Progenitor cell of endocrine pancreas (in vitro differentiated cells): ENCODE data around the gene SCN2A. TPM values are rescaled to one million over a fixed set of nuclear protein-coding genes. Genes with fewer than 3 reads are reported as not detected.

ENCODE experiments used
- DNase-seq: peaks from one replicate; pipeline ENCODE4 v3.0.0; 2021; ENCODE audit warnings: low spot score; ENCODE audit not compliant: unreplicated experiment
- H3K27ac Mint-ChIP-seq: 2 replicates; pipeline ENCODE4 v1.8.0; 2021; ENCODE audit warnings: mild to moderate bottlenecking, moderate library complexity, mixed read lengths
- H3K27me3 Mint-ChIP-seq: 2 replicates; pipeline ENCODE4 v1.8.0; 2021; ENCODE audit warnings: mixed read lengths
- H3K36me3 Mint-ChIP-seq: 2 replicates; pipeline ENCODE4 v1.8.0; 2022; ENCODE audit warnings: mixed read lengths; ENCODE audit not compliant: insufficient read depth
- H3K4me1 Mint-ChIP-seq: 2 replicates; pipeline ENCODE4 v1.8.0; 2021; ENCODE audit warnings: low read depth, mixed read lengths
- H3K4me3 Mint-ChIP-seq: 2 replicates; pipeline ENCODE4 v1.8.0; 2021; ENCODE audit warnings: low read depth, mild to moderate bottlenecking, moderate library complexity, mixed read lengths
- H3K9me3 Mint-ChIP-seq: 2 replicates; pipeline ENCODE4 v1.8.0; 2021; ENCODE audit warnings: low read depth, mixed read lengths
- total RNA-seq: library from RNA; stranded (reverse); gene quantifications from 2 replicates; pipeline ENCODE4 v1.2.1, GENCODE V29; 2021
- TF ChIP-seq, protein P1 (sequence below): fragments of 200-600 bp; sonication (generic); IDR thresholded peaks from one replicate; pipeline ENCODE4 v1.5.0; 2021; ENCODE audit warnings: antibody characterized with exemption, mild to moderate bottlenecking; ENCODE audit not compliant: unreplicated experiment

SCN2A gene
- total RNA-seq, 1 donor from 2014 or later, result 0.86 TPM

DNA sequence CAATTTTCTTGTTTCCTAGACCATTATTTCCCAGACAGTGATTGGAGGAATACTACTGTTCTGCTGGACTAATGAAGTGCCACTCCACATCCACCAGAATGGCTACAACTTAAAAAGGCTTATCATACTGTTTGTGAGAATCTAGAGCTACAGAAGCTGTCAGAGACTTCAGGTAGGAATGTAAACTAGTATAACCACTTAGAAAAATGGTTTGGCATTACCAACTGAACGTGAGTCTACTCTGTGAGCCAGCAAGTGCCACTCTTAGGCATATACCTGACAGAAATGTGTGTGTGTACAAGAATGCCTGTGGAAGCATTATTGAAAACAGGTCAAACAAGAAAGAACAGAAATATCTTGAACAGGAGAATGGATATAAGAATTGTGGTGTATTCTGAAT, 31.1 kb upstream of the SCN2A start:
- Mint-ChIP-seq H3K4me3 (no peak overlapping the region), H3K4me1 (peaks cover 3% of the 10 kb centered on the region), H3K27me3 (no peaks in the 10 kb centered on the region), H3K36me3 (no peaks in the 10 kb centered on the region), H3K9me3 (peaks cover 4% of the 10 kb centered on the region), H3K27ac (no peak overlapping the region)
- TF ChIP-seq, protein P1, sequence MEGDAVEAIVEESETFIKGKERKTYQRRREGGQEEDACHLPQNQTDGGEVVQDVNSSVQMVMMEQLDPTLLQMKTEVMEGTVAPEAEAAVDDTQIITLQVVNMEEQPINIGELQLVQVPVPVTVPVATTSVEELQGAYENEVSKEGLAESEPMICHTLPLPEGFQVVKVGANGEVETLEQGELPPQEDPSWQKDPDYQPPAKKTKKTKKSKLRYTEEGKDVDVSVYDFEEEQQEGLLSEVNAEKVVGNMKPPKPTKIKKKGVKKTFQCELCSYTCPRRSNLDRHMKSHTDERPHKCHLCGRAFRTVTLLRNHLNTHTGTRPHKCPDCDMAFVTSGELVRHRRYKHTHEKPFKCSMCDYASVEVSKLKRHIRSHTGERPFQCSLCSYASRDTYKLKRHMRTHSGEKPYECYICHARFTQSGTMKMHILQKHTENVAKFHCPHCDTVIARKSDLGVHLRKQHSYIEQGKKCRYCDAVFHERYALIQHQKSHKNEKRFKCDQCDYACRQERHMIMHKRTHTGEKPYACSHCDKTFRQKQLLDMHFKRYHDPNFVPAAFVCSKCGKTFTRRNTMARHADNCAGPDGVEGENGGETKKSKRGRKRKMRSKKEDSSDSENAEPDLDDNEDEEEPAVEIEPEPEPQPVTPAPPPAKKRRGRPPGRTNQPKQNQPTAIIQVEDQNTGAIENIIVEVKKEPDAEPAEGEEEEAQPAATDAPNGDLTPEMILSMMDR, result no peak
- no peak for DNase-seq

DNA sequence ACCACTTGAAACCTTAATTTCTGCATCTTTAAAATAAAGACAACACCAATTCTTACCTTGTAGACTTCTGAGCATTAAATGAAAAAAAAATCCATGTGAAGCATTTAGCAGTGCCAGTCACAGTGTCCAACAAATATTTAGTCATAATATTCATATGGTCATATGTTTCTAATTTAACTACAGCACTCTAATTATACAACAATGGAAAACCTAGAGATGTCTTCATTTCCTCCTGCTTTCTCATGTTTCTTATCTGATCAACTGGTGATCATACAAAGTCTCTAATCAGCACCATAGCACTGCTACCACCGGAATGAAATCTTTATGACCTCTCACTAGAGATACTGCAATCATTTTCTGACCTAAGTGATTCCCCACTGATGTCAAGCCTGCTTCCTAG, 25.1 kb upstream of the SCN2A start:
- Mint-ChIP-seq H3K36me3 (no peaks in the 10 kb centered on the region), H3K4me3 (no peak overlapping the region), H3K4me1 (peaks cover 7% of the 10 kb centered on the region), H3K27me3 (no peaks in the 10 kb centered on the region), H3K9me3 (no peaks in the 10 kb centered on the region), H3K27ac (no peak overlapping the region)
- TF ChIP-seq, protein P1, result no peak
- DNase-seq, result no peak

DNA sequence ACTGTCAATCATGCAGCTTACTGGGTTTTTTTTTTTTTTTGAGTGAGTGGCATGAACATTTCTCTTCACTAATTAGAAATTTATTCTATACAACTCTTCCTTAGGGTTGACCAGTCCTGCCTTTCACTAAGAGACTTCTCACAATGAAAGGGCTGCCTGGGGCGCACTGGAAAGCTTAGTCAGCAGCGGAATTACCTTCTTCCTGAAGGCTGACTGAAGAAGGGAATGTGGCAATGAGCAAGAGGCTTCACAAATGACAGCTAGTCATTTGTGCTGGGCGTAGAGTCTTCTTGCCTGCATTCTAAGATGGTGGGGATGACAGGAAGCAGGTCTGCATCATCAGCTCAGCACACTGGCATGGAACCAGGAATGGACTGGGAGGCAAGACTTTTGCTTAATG, 19.7 kb upstream of the SCN2A start:
- no peak overlapping the region for H3K4me3 Mint-ChIP-seq
- no peak overlapping the region for H3K27ac Mint-ChIP-seq
- no peaks in the 10 kb centered on the region for H3K36me3 Mint-ChIP-seq
- H3K9me3 Mint-ChIP-seq, result no peaks in the 10 kb centered on the region
- H3K4me1 Mint-ChIP-seq, result peaks cover 3% of the 10 kb centered on the region
- TF ChIP-seq, protein P1, result no peak
- no peaks in the 10 kb centered on the region for H3K27me3 Mint-ChIP-seq
- DNase-seq, result no peak

DNA sequence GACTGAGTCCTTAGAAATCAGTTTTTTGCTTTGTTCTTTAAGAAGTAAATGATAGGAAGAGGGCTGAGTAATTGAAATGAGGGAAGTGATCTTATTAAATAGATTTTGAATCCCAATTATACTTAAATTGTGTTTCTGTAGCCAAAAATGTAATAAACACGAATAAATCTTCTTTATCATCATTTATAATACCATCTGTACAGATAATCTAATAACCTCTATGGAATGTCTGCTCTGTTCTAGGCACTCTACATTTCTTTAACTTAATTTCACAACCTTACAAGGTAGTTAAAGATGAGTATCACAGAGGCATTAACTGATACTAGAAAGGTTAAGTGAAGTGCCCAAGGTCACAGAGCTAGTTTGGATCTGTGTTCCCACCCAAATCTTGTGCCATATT, 14.3 kb upstream of the SCN2A start:
- Mint-ChIP-seq H3K4me3 (no peak overlapping the region), H3K9me3 (no peaks in the 10 kb centered on the region), H3K27me3 (no peaks in the 10 kb centered on the region), H3K36me3 (no peaks in the 10 kb centered on the region), H3K4me1 (no peaks in the 10 kb centered on the region), H3K27ac (no peak overlapping the region)
- DNase-seq, result no peak
- TF ChIP-seq, protein P1, result no peak

DNA sequence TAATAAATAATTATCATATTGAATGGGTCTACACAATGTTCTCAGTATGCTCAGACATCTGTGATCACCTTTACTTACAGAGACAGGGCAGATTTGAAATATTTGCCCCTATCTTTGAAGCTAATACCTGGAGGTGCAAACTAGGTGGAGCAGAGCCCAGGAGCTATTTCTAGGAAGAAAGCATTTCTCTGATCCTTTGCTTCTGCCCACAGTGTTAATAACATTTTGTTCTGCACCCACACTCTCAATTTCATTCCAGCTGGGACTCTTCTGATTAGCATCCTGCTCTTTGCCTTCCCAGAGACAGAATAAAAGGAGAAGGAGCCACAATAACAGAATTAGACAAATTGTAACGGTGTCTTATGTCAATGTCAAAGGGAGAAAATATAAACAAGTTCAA, 11.6 kb upstream of the SCN2A start:
- Mint-ChIP-seq H3K4me3 (no peak overlapping the region), H3K36me3 (no peaks in the 10 kb centered on the region), H3K9me3 (no peaks in the 10 kb centered on the region), H3K27me3 (no peaks in the 10 kb centered on the region), H3K4me1 (no peaks in the 10 kb centered on the region), H3K27ac (no peak overlapping the region)
- no peak for DNase-seq
- TF ChIP-seq, protein P1, result no peak

DNA sequence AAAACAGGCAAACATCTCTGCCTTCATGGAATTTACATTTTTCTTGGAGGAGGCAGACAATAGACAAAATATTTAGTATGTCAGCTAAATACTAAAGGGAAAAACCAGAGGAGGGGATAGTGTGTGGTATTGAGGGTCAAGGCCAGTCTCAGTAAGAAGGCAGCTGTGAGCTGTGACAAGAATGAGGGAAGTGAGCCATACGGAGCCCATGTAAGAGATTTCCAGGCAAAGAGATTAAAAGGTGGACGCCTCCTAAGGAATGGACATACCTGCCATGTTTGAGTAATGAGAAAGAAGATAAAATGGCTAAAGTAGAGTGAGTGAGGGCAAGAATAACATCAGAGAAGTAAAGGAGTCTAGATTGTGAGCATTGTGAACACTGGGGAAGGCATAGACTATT, 2.2 kb upstream of the SCN2A start:
- Mint-ChIP-seq H3K4me1 (no peaks in the 10 kb centered on the region), H3K4me3 (no peak overlapping the region), H3K36me3 (no peaks in the 10 kb centered on the region), H3K9me3 (no peaks in the 10 kb centered on the region), H3K27ac (no peak overlapping the region), H3K27me3 (peaks cover 9% of the 10 kb centered on the region)
- no peak for DNase-seq
- TF ChIP-seq, protein P1, result no peak
